ENCODE measurements around the gene TBPL2. TPM values are rescaled to one million over a fixed set of nuclear protein-coding genes. Genes with fewer than 3 reads are reported as not detected.
"Not testable (repeated sequence)": the region's sequence is repeated elsewhere in the genome, so short reads cannot be mapped to it uniquely, and the experiment has no call there.

Gene TBPL2
- total RNA-seq, 1 experiment from 2014 or later = not detected

DNA sequence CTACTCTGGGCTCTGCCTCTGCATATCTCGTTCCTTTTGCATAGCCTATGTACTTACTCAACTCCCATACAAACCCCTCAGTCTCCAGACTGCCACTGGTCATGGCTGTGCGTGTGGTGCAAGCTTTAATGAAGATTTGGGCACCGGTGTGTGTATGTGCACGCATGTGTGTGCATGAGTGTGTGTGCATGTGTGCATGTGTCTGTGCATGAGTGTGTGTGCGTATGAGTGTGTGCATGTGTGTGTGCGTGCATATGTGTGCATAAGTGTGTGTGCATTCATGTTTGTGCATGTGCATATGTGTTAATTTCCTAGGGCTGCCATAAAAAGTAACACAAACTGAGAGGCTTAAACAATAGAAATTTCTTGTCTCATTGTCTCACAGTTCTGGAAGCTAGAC lies 17.1 kb upstream of the TBPL2 start:
- H3K9me3 ChIP-seq (ENCODE audit: low read depth, low read length, poor library complexity, severe bottlenecking) = no peaks in the 10 kb centered on the region
- no peaks in the 10 kb centered on the region for H3K36me3 ChIP-seq (ENCODE audit: insufficient read depth, low read length, poor library complexity, severe bottlenecking)
- H3K4me1 ChIP-seq (ENCODE audit: insufficient read depth, low read length, poor library complexity, severe bottlenecking) = peaks cover 17% of the 10 kb centered on the region
- no peak overlapping the region for H3K27ac ChIP-seq (ENCODE audit: low read depth, low read length, poor library complexity, severe bottlenecking)
- BruUV-seq (replicated peaks) = no TSS peak
- DNase-seq (ENCODE audit: low spot score) = no peak
- POLR2A ChIA-PET (ENCODE audit: low non-redundant PET) = no interaction called here
- intact Hi-C loops (cut with micrococcal nuclease; ENCODE audit: unreplicated experiment) = no loop called here
- no peak for TF ChIP-seq EZH2 (IDR thresholded peaks at IDR 0.05; ENCODE audit: borderline replicate concordance, low read depth, low read length, poor library complexity, severe bottlenecking)
- TF ChIP-seq, protein P1, sequence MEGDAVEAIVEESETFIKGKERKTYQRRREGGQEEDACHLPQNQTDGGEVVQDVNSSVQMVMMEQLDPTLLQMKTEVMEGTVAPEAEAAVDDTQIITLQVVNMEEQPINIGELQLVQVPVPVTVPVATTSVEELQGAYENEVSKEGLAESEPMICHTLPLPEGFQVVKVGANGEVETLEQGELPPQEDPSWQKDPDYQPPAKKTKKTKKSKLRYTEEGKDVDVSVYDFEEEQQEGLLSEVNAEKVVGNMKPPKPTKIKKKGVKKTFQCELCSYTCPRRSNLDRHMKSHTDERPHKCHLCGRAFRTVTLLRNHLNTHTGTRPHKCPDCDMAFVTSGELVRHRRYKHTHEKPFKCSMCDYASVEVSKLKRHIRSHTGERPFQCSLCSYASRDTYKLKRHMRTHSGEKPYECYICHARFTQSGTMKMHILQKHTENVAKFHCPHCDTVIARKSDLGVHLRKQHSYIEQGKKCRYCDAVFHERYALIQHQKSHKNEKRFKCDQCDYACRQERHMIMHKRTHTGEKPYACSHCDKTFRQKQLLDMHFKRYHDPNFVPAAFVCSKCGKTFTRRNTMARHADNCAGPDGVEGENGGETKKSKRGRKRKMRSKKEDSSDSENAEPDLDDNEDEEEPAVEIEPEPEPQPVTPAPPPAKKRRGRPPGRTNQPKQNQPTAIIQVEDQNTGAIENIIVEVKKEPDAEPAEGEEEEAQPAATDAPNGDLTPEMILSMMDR (conservative IDR thresholded peaks at IDR 0.05; ENCODE audit: low read depth, low read length) = no peak
- CTCF ChIA-PET = no interaction called here
- no peak overlapping the region for H3K4me3 ChIP-seq (ENCODE audit: low read depth, low read length, poor library complexity, severe bottlenecking)
- no peaks in the 10 kb centered on the region for H3K27me3 ChIP-seq (replicated peaks; ENCODE audit: insufficient read depth, low read depth, low read length, poor library complexity)

DNA sequence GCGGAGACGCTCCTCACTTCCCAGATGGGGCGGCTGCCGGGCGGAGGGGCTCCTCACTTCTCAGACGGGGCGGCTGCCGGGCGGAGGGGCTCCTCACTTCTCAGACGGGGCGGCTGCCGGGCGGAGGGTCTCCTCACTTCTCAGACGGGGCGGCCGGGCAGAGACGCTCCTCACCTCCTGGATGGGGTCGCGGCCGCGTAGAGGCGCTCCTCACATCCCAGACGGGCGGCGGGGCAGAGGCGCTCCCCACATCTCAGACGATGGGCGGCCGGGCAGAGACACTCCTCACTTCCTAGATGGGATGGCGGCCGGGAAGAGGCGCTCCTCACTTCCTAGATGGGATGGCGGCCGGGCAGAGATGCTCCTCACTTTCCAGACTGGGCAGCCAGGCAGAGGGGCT lies 16.0 kb upstream of the TBPL2 start:
- POLR2A ChIA-PET (ENCODE audit: low non-redundant PET); H3K4me3 ChIP-seq (ENCODE audit: low read depth, low read length, poor library complexity, severe bottlenecking); BruUV-seq (replicated peaks); intact Hi-C loops (cut with micrococcal nuclease; ENCODE audit: unreplicated experiment); H3K27ac ChIP-seq (ENCODE audit: low read depth, low read length, poor library complexity, severe bottlenecking); DNase-seq (ENCODE audit: low spot score); H3K27me3 ChIP-seq (replicated peaks; ENCODE audit: insufficient read depth, low read depth, low read length, poor library complexity); H3K36me3 ChIP-seq (ENCODE audit: insufficient read depth, low read length, poor library complexity, severe bottlenecking); H3K9me3 ChIP-seq (ENCODE audit: low read depth, low read length, poor library complexity, severe bottlenecking); CTCF ChIA-PET: not testable (repeated sequence)
- H3K4me1 ChIP-seq (ENCODE audit: insufficient read depth, low read length, poor library complexity, severe bottlenecking) = peaks cover 17% of the 10 kb centered on the region

DNA sequence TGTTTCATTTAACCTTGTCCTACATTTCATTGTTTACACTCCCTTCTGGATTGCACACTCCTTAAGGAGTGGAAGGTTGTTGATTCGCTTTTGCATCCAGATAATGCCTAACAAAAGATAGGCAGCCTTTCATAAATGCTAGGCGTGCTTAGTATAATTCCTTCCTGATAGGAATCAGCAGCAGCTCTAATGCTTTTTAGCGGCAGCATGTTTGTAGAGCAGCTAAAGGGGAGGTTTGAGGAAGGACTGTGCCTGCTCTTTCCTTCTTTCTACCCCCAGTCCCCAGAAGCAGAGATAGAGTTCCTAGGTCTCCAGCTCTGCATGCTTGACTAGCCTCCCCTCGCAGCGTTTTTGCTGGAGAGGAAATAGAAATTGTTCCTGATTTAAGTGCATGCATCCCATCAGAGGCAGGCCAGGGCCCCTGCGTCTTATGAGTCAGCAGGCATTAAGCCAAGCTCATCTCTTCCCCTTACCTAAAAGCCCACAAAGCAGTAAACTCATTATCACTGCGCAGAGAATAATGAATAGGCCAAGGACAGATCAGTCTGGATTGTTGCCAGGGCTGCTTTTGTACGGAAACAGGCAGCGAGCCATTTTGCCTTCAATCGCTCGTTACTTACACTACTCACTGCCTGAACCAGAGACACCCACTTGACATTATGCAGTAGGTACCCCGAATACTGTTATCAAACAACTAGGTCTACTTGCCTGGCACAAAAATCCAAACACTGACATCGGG lies 14.0 kb upstream of the TBPL2 start:
- no peaks in the 10 kb centered on the region for H3K9me3 ChIP-seq (ENCODE audit: low read depth, low read length, poor library complexity, severe bottlenecking)
- H3K36me3 ChIP-seq (ENCODE audit: insufficient read depth, low read length, poor library complexity, severe bottlenecking) = no peaks in the 10 kb centered on the region
- TF ChIP-seq EZH2 (IDR thresholded peaks at IDR 0.05; ENCODE audit: borderline replicate concordance, low read depth, low read length, poor library complexity, severe bottlenecking) = no peak
- TF ChIP-seq, protein P1 (conservative IDR thresholded peaks at IDR 0.05; ENCODE audit: low read depth, low read length) = no peak
- peaks cover 27% of the 10 kb centered on the region for H3K4me1 ChIP-seq (ENCODE audit: insufficient read depth, low read length, poor library complexity, severe bottlenecking)
- no peaks in the 10 kb centered on the region for H3K27me3 ChIP-seq (replicated peaks; ENCODE audit: insufficient read depth, low read depth, low read length, poor library complexity)
- ChIA-PET CTCF (interaction anchor here (0.6 to 1.0 kb wide), 3 partner anchors 8 to 210 kb away, joined by 3 to 6 read pairs (median 4); no protein-coding TSS in a partner anchor), POLR2A (ENCODE audit: low non-redundant PET) (no interaction called here)
- intact Hi-C loops (cut with micrococcal nuclease; ENCODE audit: unreplicated experiment) = loop anchor here (5.0 kb wide), 1 partner anchor 58 kb away; no protein-coding TSS in a partner anchor
- BruUV-seq (replicated peaks) = no TSS peak
- H3K27ac ChIP-seq (ENCODE audit: low read depth, low read length, poor library complexity, severe bottlenecking) = peak overlapping the region; percentile 72
- DNase-seq (ENCODE audit: low spot score) = peak; percentile 98
- H3K4me3 ChIP-seq (ENCODE audit: low read depth, low read length, poor library complexity, severe bottlenecking) = no peak overlapping the region

DNA sequence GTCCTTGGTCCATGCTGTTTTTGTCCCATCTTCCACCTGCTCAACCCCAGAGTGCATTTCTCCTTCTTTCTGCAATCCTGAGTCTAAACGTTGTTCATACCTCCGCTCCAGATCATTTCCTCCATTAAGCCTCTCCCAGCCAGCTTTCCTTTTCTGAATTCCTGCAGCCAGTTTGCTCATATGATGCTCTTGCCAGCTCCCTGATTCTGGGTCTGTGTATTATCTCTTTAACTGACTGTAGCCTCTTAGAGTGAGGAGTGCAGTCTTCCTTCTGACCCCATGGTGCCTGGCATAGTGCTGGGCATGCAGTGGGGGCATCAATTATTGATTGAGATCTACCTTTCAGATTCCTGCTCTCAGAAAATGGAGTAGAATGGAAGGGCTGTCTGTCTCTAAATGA lies 11.5 kb upstream of the TBPL2 start:
- no peak overlapping the region for H3K27ac ChIP-seq (ENCODE audit: low read depth, low read length, poor library complexity, severe bottlenecking)
- TF ChIP-seq, protein P1 (conservative IDR thresholded peaks at IDR 0.05; ENCODE audit: low read depth, low read length) = no peak
- no peak for TF ChIP-seq EZH2 (IDR thresholded peaks at IDR 0.05; ENCODE audit: borderline replicate concordance, low read depth, low read length, poor library complexity, severe bottlenecking)
- intact Hi-C loops (cut with micrococcal nuclease; ENCODE audit: unreplicated experiment) = loop anchor here (5.0 kb wide), 1 partner anchor 60 kb away; no protein-coding TSS in a partner anchor
- H3K9me3 ChIP-seq (ENCODE audit: low read depth, low read length, poor library complexity, severe bottlenecking) = no peaks in the 10 kb centered on the region
- DNase-seq (ENCODE audit: low spot score) = no peak
- H3K4me3 ChIP-seq (ENCODE audit: low read depth, low read length, poor library complexity, severe bottlenecking) = no peak overlapping the region
- CTCF ChIA-PET = no interaction called here
- POLR2A ChIA-PET (ENCODE audit: low non-redundant PET) = no interaction called here
- no peaks in the 10 kb centered on the region for H3K27me3 ChIP-seq (replicated peaks; ENCODE audit: insufficient read depth, low read depth, low read length, poor library complexity)
- peaks cover 32% of the 10 kb centered on the region for H3K4me1 ChIP-seq (ENCODE audit: insufficient read depth, low read length, poor library complexity, severe bottlenecking)
- BruUV-seq (replicated peaks) = no TSS peak
- H3K36me3 ChIP-seq (ENCODE audit: insufficient read depth, low read length, poor library complexity, severe bottlenecking) = no peaks in the 10 kb centered on the region

All from A673 (cell line).